AG04449 (cell line): Measurements from ENCODE around the gene AHCY.
"Not testable (repeated sequence)": the region's sequence is repeated elsewhere in the genome, so short reads cannot be mapped to it uniquely, and the experiment has no call there.

Experiments
- CTCF ChIA-PET: fragments of 350-600 bp; formaldehyde crosslinking; extraction: SDS; loops from one replicate; lab custom pipeline; 2021; ENCODE audit warnings: antibody characterized with exemption; lab: Yijun Ruan, JAX
- POLR2A ChIA-PET: fragments of 400-600, 350-600 bp; formaldehyde crosslinking; extraction: SDS; loops from one replicate; lab custom pipeline; 2020; ENCODE audit warnings: antibody characterized with exemption, inconsistent platforms; lab: Yijun Ruan, JAX
- DNase-seq: peaks from one replicate; pipeline ENCODE4 v3.0.0-alpha.2; 2010; ENCODE audit warnings: low read depth, low spot score
- H3K4me3 ChIP-seq: 2 replicates; pipeline ENCODE4 v1.5.1; 2011; ENCODE audit warnings: low read depth, mild to moderate bottlenecking, control low read depth, low read length
- TF ChIP-seq, protein P1 (sequence below): IDR thresholded peaks from one replicate; pipeline ENCODE4 v1.5.1; 2011; ENCODE audit warnings: mild to moderate bottlenecking, moderate library complexity, low read length, control low read depth, inconsistent platforms; ENCODE audit not compliant: insufficient read depth; ENCODE audit errors: missing control alignments

Gene AHCY

DNA sequence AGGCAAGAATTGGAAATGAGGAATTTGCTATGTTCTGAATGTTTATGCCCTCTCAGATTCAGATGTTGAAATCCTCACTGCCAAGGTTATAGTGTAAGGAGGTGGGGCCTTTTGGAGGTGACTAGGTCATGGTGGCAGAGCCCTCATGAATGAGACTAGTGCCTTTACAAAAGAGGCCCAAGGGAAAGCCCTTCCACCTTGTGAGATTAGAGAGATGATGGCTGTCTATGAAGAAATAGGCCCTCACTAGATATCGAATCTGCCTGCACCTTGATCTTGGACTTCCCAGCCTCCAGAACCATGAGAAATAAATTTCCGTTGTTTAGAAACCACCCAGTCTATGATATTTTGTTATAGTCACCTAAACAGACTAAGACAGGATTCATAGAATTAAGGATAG lies 51.5 kb downstream of the AHCY start:
- CTCF ChIA-PET, result no interaction called here
- POLR2A ChIA-PET, result no interaction called here

DNA sequence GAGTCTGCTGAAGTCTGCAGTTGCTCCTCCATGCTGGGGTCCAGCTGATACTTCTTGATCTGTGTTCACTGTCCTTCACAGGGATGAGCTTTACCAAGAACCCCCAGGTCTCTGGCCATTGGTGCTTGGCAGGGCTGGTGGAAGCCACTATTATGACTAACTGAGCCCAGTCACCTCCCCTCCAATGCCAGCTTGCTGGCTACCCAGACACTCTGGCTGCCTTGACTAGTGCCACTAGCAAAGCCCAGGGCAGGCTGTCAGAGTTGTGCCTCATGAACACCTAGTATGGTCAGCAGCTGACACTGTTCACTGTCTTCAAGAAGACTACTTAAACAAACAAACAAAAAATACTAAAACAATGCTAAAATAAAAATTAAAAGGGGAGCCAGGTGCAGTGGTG lies 53.1 kb downstream of the AHCY start:
- CTCF ChIA-PET, result interaction anchor here (1.0 to 1.5 kb wide), 2 partner anchors 39 to 59 kb away, joined by 4 to 6 read pairs; no protein-coding TSS in a partner anchor
- no peak overlapping the region for H3K4me3 ChIP-seq
- TF ChIP-seq, protein P1, sequence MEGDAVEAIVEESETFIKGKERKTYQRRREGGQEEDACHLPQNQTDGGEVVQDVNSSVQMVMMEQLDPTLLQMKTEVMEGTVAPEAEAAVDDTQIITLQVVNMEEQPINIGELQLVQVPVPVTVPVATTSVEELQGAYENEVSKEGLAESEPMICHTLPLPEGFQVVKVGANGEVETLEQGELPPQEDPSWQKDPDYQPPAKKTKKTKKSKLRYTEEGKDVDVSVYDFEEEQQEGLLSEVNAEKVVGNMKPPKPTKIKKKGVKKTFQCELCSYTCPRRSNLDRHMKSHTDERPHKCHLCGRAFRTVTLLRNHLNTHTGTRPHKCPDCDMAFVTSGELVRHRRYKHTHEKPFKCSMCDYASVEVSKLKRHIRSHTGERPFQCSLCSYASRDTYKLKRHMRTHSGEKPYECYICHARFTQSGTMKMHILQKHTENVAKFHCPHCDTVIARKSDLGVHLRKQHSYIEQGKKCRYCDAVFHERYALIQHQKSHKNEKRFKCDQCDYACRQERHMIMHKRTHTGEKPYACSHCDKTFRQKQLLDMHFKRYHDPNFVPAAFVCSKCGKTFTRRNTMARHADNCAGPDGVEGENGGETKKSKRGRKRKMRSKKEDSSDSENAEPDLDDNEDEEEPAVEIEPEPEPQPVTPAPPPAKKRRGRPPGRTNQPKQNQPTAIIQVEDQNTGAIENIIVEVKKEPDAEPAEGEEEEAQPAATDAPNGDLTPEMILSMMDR, result no peak
- POLR2A ChIA-PET, result no interaction called here
- DNase-seq, result no peak

More for the DNA sequence above, 51.5 kb downstream of the AHCY start:
- no peak for DNase-seq
- TF ChIP-seq, protein P1, result no peak
- H3K4me3 ChIP-seq, result no peak overlapping the region

DNA sequence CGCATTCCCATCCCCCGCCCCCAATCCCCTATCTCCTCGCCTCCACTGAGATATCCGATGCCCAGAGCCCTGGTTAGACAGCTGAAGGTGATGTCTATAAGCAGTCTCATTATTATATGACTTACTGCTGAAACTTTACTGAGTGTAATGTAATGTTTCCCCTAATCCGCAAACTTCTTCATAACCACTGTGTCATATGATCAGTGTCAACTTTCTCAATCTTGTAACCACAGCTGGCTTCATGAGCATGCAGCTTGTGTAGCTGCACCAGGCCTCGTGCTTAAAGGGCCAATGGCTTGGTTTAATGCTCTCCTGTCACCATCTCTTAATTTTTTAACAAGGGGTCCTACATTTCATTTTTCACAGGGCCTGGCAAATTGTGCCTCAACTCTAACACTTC lies 53.9 kb downstream of the AHCY start:
- CTCF ChIA-PET, result interaction anchor here (1.0 to 1.5 kb wide), 3 partner anchors 27 to 58 kb away, joined by 3 to 6 read pairs (median 4); no protein-coding TSS in a partner anchor
- POLR2A ChIA-PET, result interaction anchor here (1.1 kb wide), 1 partner anchor 52 kb away, joined by 3 read pairs; no protein-coding TSS in a partner anchor
- H3K4me3 ChIP-seq, result no peak overlapping the region
- TF ChIP-seq, protein P1, result no peak
- DNase-seq, result no peak

DNA sequence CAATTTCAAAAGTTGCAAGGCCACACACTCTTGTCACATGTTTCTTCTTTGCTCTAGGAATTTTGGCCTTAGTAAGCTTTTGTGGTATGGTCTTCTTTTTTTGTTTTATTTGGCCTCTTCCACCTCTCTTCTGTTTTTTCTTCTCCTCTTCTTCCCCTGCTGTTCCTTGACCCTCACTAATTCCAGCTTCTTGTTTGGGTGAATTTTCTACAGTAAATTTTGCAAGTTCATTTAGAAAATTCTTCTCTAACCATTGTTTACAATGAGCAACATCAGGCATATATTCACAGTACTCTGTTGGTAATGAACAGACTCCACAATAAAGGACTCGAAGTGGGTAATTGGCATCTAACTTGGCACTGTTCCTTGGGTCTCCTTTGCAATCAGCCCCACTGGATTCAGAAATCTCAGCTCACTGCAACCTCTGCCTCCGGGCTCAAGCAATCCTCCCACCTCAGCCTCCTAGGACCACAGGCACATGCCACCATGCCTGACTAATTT lies 57.0 kb downstream of the AHCY start:
- DNase-seq, result no peak
- ChIA-PET POLR2A (no interaction called here), CTCF (interaction anchor here (0.9 to 2.9 kb wide), 4 partner anchors 10 to 65 kb away, joined by 3 to 26 read pairs (median 3); no protein-coding TSS in a partner anchor)
- TF ChIP-seq, protein P1, result no peak
- no peak overlapping the region for H3K4me3 ChIP-seq

DNA sequence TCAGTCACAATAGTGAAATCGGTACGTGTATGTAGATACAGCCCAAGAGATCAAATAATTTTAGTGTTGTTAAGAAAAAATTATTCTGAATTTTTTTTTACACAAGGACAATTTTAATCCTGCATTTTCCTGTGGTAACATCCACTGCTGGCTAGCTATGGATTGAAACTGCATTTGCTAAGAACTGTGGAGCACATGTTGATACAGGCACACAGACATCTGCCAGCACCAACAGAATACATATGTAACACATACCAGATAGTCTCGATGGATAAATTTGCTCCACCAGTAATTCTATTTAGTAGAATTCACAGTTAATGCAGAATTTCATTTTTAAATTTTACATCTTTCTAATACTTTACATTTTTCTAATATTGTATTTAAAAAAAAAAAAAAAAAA lies 59.8 kb downstream of the AHCY start:
- DNase-seq, result no peak
- H3K4me3 ChIP-seq, result no peak overlapping the region
- CTCF ChIA-PET, result interaction anchor here (1.6 kb wide), 1 partner anchor 12 kb away, joined by 4 read pairs; no protein-coding TSS in a partner anchor
- TF ChIP-seq, protein P1, result no peak
- POLR2A ChIA-PET, result no interaction called here

DNA sequence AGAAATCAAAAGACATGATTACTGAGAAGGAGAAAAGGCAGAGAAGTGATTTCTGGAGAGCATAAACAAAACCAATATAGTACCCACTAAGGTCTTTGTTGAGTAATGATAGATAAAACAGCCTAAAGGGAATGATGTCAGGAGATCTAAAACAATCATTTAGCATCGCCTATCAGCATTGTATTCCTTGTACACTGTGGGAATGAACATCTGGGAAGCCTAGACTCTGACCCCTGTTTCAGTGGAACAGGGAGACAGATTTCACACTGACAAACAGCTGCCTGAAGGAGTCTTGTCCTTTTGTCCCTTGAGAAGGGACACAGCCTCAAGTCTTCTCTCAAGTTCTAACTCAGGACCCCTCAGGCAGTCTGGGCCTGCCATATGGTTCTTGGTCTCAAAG lies 60.3 kb downstream of the AHCY start:
- ChIA-PET CTCF (interaction anchor here (1.6 kb wide), 1 partner anchor 12 kb away, joined by 4 read pairs; no protein-coding TSS in a partner anchor), POLR2A (no interaction called here)
- H3K4me3 ChIP-seq, result no peak overlapping the region
- TF ChIP-seq, protein P1, result no peak
- no peak for DNase-seq

DNA sequence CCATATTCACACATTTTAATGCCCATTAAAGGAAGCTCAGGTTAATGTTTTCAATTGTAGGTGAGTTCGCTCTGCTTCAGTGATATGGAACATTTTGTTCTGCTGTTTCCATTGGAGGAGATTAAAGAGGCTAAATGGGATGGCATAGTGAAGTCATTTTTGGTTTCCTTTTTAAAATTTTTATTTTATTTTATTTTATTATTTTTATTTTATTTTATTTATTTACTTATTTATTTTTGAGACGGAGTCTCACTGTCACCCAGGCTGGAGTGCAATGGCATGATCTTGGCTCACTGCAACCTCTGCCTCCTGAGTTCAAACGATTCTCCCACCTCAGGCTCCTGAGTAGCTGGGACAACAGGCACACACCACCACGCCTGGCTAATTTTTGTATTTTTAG lies 61.1 kb downstream of the AHCY start:
- H3K4me3 ChIP-seq, DNase-seq, POLR2A ChIA-PET: not testable (repeated sequence)
- CTCF ChIA-PET, result interaction anchor here (1.6 kb wide), 1 partner anchor 13 kb away, joined by 4 read pairs; no protein-coding TSS in a partner anchor
